Measurements from ENCODE around the gene SLC12A9.
"Not testable (repeated sequence)": the region's sequence is repeated elsewhere in the genome, so short reads cannot be mapped to it uniquely, and the experiment has no call there.

SLC12A9 gene

DNA sequence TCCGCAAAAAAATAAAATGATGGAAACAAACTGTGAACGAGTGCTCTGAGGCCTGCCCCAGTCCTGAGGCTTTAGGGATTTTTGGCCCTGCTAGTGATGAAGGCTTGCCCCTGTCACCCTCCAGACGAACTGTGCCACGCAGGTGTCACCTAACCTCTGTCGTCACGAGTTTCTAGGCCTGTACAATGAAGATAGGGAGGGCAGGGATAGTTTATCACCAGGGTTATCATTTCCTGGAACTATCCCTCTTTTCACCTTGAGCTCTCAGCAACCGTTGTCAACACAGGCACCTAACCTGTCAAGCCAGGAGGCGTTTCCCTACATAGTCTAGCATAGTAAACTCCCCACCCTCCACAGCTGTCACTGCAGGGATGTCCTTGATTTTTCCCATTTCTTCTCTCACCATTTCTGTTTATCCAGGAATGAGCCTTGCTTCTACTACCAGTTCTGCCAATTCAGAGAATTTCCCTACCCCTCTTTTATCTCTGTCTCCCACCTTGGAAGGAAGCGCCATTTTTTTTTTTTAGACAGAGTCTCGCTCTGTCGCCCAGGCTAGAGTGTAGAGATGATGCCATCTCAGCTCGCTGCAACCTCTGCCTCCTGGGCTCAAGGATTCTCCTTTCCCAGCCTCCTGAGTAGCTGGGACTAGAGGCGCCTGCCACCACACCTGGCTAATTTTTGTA lies 45.4 kb downstream of the SLC12A9 start:
- no peak for DNase-seq

DNA sequence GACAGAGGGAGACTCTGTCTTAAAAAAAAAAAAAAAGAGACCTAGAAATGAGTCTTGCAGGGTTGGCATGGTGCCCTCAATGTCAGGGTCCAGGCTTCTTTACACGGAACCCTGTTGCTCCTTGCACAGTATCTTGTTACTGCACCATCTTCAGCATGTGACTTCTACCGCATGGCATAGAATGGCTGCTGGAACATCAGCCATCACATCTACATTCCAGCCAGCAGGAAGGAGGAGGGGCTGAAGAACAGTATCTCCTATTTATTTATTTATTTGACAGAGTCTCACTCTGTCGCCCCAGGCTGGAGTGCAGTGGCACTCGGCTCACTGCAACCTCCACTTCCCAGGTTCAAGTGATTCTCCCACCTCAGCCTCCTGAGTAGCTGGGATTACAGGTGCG lies 46.9 kb downstream of the SLC12A9 start:
- no peak for DNase-seq

DNA sequence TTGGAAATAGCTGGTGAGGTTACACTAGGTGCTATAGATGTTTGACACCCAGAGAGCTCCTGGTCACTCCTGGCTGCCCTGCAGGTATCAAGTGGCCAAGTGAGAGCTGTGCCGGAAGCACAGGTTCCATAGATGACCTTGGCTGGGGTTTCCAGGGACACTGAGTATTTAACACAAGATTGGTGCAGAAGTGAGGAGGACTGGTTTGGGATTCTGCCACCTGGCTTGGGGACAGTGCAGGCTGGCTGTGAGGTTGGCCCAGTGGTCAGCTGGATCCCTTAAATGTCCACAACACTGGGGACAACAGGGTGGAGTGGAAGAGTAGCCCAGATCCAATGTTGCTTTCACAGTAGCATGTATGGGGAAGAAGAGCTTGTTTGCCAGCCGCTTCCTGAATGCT lies 48.5 kb downstream of the SLC12A9 start:
- DNase-seq: no peak

DNA sequence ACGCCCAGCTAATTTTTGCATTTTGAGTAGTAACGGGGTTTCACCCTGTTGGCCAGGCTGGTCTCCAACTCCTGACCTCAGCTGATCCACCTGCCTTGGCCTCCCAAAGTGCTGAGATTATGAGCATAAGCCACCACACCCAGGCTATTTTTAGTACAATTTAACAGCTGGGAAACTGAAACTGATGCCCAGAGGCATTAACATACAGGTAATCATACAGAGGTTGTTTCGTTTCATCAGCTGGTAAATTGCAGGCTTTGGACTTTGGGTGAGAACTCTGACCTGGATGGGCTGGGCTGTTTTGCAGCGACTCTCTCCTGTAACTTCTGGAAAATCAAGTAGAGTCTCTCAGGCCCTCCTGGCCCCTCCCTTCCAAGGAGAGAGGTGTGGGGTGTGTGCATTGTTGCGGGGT lies 49.4 kb downstream of the SLC12A9 start:
- DNase-seq: no peak

DNA sequence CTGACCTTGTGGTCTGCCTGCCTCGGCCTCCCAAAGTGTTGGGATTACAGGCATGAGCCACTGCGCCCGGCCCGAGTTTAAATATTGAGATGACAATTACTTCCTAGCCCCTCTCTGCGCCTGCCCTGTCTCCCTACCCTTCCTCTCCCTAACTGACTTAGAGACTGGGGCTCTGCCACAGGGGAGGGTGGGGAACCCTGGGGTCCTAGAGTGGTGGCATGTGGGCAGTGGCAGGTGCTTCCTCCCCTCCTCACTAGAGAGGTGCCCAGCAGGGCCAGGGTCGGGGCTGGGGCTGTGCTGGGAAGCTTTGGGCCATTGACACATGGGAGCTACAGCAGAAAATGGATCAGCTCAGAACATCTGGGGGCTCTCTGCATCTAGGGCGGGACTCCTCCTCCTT lies 50.1 kb downstream of the SLC12A9 start:
- no peak for DNase-seq

DNA sequence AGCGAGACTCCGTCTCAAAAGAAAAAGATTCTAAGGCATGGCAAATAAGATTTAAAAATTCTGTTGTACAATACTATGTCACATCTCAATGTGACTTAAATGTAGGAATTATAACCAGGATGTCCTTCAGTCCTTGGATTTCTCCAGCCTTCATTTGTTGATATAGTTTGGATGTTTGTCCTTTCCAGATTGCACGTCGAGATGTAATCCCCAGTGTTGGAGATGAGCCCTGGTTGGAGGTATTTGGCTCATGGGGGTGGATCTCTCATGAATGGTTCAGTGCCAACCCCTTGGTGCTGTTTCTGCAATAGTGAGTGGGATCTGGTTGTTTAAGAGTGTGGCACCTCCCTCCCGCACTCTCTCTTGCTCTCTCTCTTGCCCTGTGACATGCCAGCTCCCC lies 56.0 kb downstream of the SLC12A9 start:
- DNase-seq: no peak

DNA sequence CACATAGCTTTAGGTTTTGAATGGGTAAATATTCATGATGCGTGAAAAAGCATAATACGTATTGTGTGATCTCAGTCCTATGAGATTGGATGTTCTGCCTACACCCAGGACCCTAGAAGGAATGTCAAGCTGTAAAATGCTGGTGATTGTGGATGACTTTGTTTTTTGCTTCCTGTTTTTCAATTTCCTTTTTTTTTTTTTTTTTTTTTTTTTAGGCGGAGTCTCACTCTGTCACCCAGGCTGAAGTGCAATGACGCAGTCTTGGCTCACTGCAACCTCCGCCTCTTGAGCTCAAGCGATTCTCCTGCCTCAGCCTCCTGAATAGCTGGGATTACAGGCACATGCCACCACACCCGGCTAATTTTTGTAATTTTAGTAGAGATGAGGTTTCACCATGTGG lies 57.9 kb downstream of the SLC12A9 start:
- DNase-seq: not testable (repeated sequence)

DNA sequence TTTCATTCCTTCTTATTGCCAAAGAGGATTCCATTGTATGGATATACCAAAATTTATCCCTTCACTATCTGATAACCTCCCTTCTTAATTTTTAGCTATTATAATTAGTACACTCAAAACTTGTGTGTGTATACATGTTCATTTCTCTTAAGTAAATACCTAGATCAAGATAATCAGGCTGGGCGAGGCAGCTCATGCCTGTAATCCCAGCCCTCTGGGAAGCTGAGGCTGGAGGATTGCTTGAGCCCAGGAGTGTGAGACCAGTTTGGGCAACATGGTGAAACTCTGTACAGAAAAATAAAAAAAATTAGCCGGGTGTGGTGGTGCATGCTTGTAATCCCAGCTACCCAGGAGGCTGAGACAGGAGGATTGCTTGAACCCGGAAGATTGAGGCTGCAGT lies 59.0 kb downstream of the SLC12A9 start:
- no peak for DNase-seq

DNA sequence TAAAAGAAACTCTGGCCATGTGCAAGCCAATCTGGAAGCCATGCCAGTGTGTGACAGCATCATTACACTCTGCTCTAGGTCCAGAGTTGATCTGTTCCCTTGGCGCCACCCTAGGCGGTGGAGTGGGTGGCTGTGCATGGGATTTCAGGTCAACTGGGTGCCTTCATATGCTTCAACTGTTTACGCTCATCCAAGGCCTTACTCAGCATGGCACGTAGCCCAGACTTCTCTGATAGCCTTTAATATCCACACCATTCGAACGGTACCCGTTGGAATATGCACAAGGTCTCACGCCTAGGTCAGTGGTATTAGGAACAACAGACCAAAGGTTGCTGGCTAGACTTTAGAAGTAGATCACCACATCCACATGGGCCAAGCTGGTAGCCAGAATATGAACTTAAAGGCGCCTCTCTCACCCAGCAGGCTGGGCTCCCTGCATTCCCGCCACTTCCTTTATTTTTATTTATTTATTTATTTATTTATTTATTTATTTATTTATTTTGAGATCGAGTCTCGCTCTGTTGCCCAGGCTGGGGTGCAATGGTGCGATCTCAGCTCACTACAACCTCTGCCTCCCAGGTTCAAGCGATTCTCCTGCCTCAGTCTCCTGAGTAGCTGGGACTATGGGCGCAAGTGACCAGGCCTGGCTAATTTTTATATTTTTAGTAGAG lies 61.8 kb downstream of the SLC12A9 start:
- DNase-seq: no peak

DNA sequence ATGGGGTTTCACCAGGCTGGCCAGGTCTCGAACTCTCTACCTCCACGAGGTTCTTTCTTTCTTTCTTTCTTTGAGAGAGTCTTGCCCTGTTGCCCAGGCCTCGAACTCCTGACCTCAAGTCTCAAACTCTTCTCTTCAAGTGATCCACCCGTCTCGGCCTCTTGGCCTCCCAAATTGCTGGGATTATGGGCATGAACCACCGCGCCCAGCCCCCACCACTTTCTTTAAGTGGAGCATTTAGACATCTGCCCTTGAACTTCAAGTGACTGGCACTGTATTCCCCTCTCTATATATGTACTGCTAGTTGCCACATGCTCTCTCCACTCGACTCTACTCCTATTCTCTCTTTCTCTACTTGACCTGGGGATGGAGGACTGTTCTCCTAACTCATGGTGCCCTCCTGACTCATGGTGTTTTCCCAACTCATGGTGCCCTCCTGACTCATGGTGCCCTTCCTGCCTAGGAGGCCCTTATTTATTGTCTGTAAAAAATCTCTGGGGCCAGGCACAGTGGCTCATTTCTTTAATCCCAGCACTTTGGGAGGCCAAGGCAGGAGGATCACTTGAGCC lies 62.5 kb downstream of the SLC12A9 start:
- no peak for DNase-seq

Measured in right hindlimb (tissue), 1 donor.